Neuronal stem cell (in vitro differentiated cells): ENCODE measurements around the gene CCDC9B.

Source experiments
- DNase-seq: peaks from one replicate; pipeline ENCODE4 v3.0.0-alpha.2; 2013; ENCODE audit warnings: low spot score
- H2AFZ ChIP-seq: one replicate; pipeline ENCODE4 v1.6.1; 2013; ENCODE audit warnings: mild to moderate bottlenecking, low read length, inconsistent platforms
- H2AK5ac ChIP-seq: 2 replicates; pipeline ENCODE4 v1.6.1; 2013; ENCODE audit warnings: low read depth, mild to moderate bottlenecking, inconsistent platforms, low read length, moderate library complexity, mixed read lengths
- H2BK120ac ChIP-seq: 2 replicates; pipeline ENCODE4 v1.6.1; 2013; ENCODE audit warnings: low read depth, mild to moderate bottlenecking, inconsistent platforms, low read length, moderate library complexity, mixed read lengths
- H2BK12ac ChIP-seq: one replicate; pipeline ENCODE4 v1.6.1; 2013; ENCODE audit warnings: low read length, inconsistent platforms
- H2BK15ac ChIP-seq: 2 replicates; pipeline ENCODE4 v1.6.1; 2013; ENCODE audit warnings: mild to moderate bottlenecking, low read length, inconsistent platforms, mixed read lengths
- H2BK5ac ChIP-seq: one replicate; pipeline ENCODE4 v1.6.1; 2013; ENCODE audit warnings: inconsistent platforms, mild to moderate bottlenecking, low read length, moderate library complexity
- H3K14ac ChIP-seq: one replicate; pipeline ENCODE4 v1.6.1; 2013; ENCODE audit warnings: low read length, inconsistent platforms
- H3K18ac ChIP-seq: 2 replicates; pipeline ENCODE4 v1.6.1; 2013; ENCODE audit warnings: low read length, inconsistent platforms
- H3K23ac ChIP-seq: 2 replicates; pipeline ENCODE4 v1.6.1; 2013; ENCODE audit warnings: low read depth, mild to moderate bottlenecking, mixed read lengths, low read length, inconsistent platforms; ENCODE audit not compliant: poor library complexity
- H3K27ac ChIP-seq: replicated peaks from 3 replicates; pipeline ENCODE4 v1.5.1; 2013; ENCODE audit warnings: low read length, inconsistent platforms
- H3K27me3 ChIP-seq, 3 experiments: 2 replicates each; pipeline ENCODE4 v1.6.1; 2013; ENCODE audit warnings: low read length in 3 of 3, mild to moderate bottlenecking in 2 of 3, inconsistent platforms in 1 of 3, low read depth in 1 of 3, mixed read lengths in 1 of 3, moderate library complexity in 1 of 3; ENCODE audit not compliant: control insufficient read depth in 3 of 3, insufficient read depth in 3 of 3
- H3K36me3 ChIP-seq, 2 donors: replicated peaks in 1 of 2; 2 replicates each; pipeline ENCODE4 v1.6.1; 2013; ENCODE audit warnings: low read length in 2 of 2; ENCODE audit not compliant: control insufficient read depth in 2 of 2, insufficient read depth in 2 of 2
- H3K4ac ChIP-seq: 2 replicates; pipeline ENCODE4 v1.6.1; 2013; ENCODE audit warnings: inconsistent platforms, mild to moderate bottlenecking, low read length, moderate library complexity
- H3K4me1 ChIP-seq, 2 donors: 1 replicate in 1 of 2; 2 replicates in 1 of 2; pipeline ENCODE4 v1.6.1; 2013; ENCODE audit warnings: low read length in 2 of 2, low read depth in 1 of 2; ENCODE audit not compliant: control insufficient read depth in 2 of 2, insufficient read depth in 1 of 2
- H3K4me2 ChIP-seq: one replicate; pipeline ENCODE4 v1.6.1; 2013; ENCODE audit warnings: mild to moderate bottlenecking, low read length, inconsistent platforms; ENCODE audit not compliant: insufficient read depth, poor library complexity, severe bottlenecking
- H3K4me3 ChIP-seq, 2 donors: 2 replicates each; pipeline ENCODE4 v1.5.1; 2013; ENCODE audit warnings: low read length in 2 of 2, mild to moderate bottlenecking in 2 of 2, inconsistent platforms in 1 of 2, moderate library complexity in 1 of 2
- H3K79me1 ChIP-seq: one replicate; pipeline ENCODE4 v1.6.1; 2013; ENCODE audit warnings: low read depth, mild to moderate bottlenecking, inconsistent platforms, low read length, moderate library complexity
- H3K9ac ChIP-seq: one replicate; pipeline ENCODE4 v1.6.1; 2013; ENCODE audit warnings: mild to moderate bottlenecking, low read depth, low read length, inconsistent platforms; ENCODE audit not compliant: poor library complexity
- H3K9me3 ChIP-seq, 2 donors: replicated peaks in 1 of 2; 2 replicates each; pipeline versions ENCODE3 to v1.6.1; 2013; ENCODE audit warnings: low read length in 2 of 2, mild to moderate bottlenecking in 2 of 2, inconsistent platforms in 1 of 2, low read depth in 1 of 2, mixed read lengths in 1 of 2, moderate library complexity in 1 of 2; ENCODE audit not compliant: control insufficient read depth in 2 of 2, insufficient read depth in 1 of 2
- H4K8ac ChIP-seq: one replicate; pipeline ENCODE4 v1.6.1; 2013; ENCODE audit warnings: low read depth, mild to moderate bottlenecking, inconsistent platforms, low read length, moderate library complexity
- H4K91ac ChIP-seq: one replicate; pipeline ENCODE4 v1.6.1; 2013; ENCODE audit warnings: low read length, low read depth, mild to moderate bottlenecking, inconsistent platforms; ENCODE audit not compliant: poor library complexity
- WGBS, 2 donors: extraction: QIAGEN DNeasy Blood & Tissue Kit; methylation state at CpG; one replicate each; pipeline ENCODE4 v1.1.7; 2013; ENCODE audit warnings: missing lambda C conversion rate in 2 of 2, mixed read lengths in 1 of 2; ENCODE audit not compliant: insufficient read length in 2 of 2, insufficient replicate concordance in 1 of 2; ENCODE audit errors: extremely low coverage in 2 of 2; 5-methylcytosine and 5-hydroxymethylcytosine counted together

Gene CCDC9B

GRCh38 chr15:40328176-40328575, 12.6 kb downstream of the CCDC9B start:
- H3K79me1 ChIP-seq: no peaks in the 10 kb centered on the region
- peaks cover 0 to 6% of the 10 kb centered on the region in 2 donors for H3K36me3 ChIP-seq
- H3K4ac ChIP-seq: no peak overlapping the region
- no peak for DNase-seq
- H3K4me2 ChIP-seq: no peak overlapping the region
- no peak overlapping the region for H4K91ac ChIP-seq
- H2AK5ac ChIP-seq: no peak overlapping the region
- no peak overlapping the region for H2AFZ ChIP-seq
- no peak overlapping the region for H2BK12ac ChIP-seq
- no peak overlapping the region for H3K14ac ChIP-seq
- WGBS, 2 donors: no CpG with 5 or more reads among the region's 3 CpGs
- no peak overlapping the region for H3K23ac ChIP-seq
- peaks cover 33 to 54% of the 10 kb centered on the region in 2 donors for H3K4me1 ChIP-seq
- peaks cover 0 to 8% (median 0%) of the 10 kb centered on the region in 3 experiments for H3K27me3 ChIP-seq
- H2BK120ac ChIP-seq: no peak overlapping the region
- no peak overlapping the region for H3K9ac ChIP-seq
- H3K18ac ChIP-seq: no peak overlapping the region
- no peak overlapping the region for H2BK5ac ChIP-seq
- no peak overlapping the region for H4K8ac ChIP-seq
- no peak overlapping the region for H3K4me3 ChIP-seq
- no peak overlapping the region for H3K27ac ChIP-seq
- H3K9me3 ChIP-seq: peaks cover 0 to 5% of the 10 kb centered on the region in 2 donors
- no peak overlapping the region for H2BK15ac ChIP-seq

GRCh38 chr15:40327457-40327856, 13.3 kb downstream of the CCDC9B start:
- WGBS, 2 donors: no CpG with 5 or more reads among the region's 6 CpGs
- Histone ChIP-seq H3K27me3 (peaks cover 0 to 14% (median 4%) of the 10 kb centered on the region in 3 experiments), H3K9ac (no peak overlapping the region), H3K4ac (no peak overlapping the region), H3K18ac (no peak overlapping the region), H3K36me3 (peaks cover 0 to 6% of the 10 kb centered on the region in 2 donors), H2BK120ac (no peak overlapping the region), H2BK5ac (no peak overlapping the region), H3K14ac (no peak overlapping the region), H3K79me1 (no peaks in the 10 kb centered on the region), H3K4me2 (no peak overlapping the region), H2AFZ (peak overlapping the region; percentile 31), H3K4me3 (no peak overlapping the region), H3K4me1 (peaks cover 39 to 60% of the 10 kb centered on the region in 2 donors), H3K23ac (no peak overlapping the region), H2AK5ac (no peak overlapping the region), H4K8ac (no peak overlapping the region), H3K27ac (no peak overlapping the region), H4K91ac (no peak overlapping the region), H2BK15ac (no peak overlapping the region), H3K9me3 (peaks cover 0 to 5% of the 10 kb centered on the region in 2 donors), H2BK12ac (no peak overlapping the region)
- no peak for DNase-seq

- Histone ChIP-seq H2AFZ (no peak overlapping the region), H2BK15ac (no peak overlapping the region), H3K9ac (no peak overlapping the region), H2BK12ac (no peak overlapping the region), H4K91ac (no peak overlapping the region), H3K9me3 (peaks cover 0 to 5% of the 10 kb centered on the region in 2 donors), H3K18ac (no peak overlapping the region), H2BK5ac (no peak overlapping the region), H3K4me2 (no peak overlapping the region), H3K23ac (no peak overlapping the region), H3K14ac (no peak overlapping the region), H2BK120ac (no peak overlapping the region), H3K36me3 (peaks cover 0 to 6% of the 10 kb centered on the region in 2 donors), H3K27me3 (peaks cover 4 to 22% (median 4%) of the 10 kb centered on the region in 3 experiments), H3K4ac (no peak overlapping the region), H3K79me1 (no peaks in the 10 kb centered on the region), H4K8ac (no peak overlapping the region), H3K4me1 (peaks cover 37 to 68% of the 10 kb centered on the region in 2 donors), H2AK5ac (no peak overlapping the region), H3K4me3 (no peak overlapping the region), H3K27ac (no peak overlapping the region)
- DNase-seq: no peak
- WGBS, 2 donors: no CpG with 5 or more reads among the region's 2 CpGs
Measured at GRCh38 chr15:40325700-40326099, 15.0 kb downstream of the CCDC9B start.

GRCh38 chr15:40325188-40325587, 15.6 kb downstream of the CCDC9B start:
- H3K9me3 ChIP-seq: peaks cover 0 to 5% of the 10 kb centered on the region in 2 donors
- H2BK15ac ChIP-seq: no peak overlapping the region
- no CpG with 5 or more reads among the region's 2 CpGs for WGBS, 2 donors
- H2BK120ac ChIP-seq: no peak overlapping the region
- no peaks in the 10 kb centered on the region for H3K79me1 ChIP-seq
- no peak overlapping the region for H3K4ac ChIP-seq
- no peak overlapping the region for H3K23ac ChIP-seq
- H3K9ac ChIP-seq: no peak overlapping the region
- no peak overlapping the region for H3K27ac ChIP-seq
- no peak overlapping the region for H2AK5ac ChIP-seq
- no peak overlapping the region for H3K14ac ChIP-seq
- peak overlapping the region; percentile 93 for H3K4me2 ChIP-seq
- no peak overlapping the region for H4K8ac ChIP-seq
- H2AFZ ChIP-seq: no peak overlapping the region
- no peak overlapping the region for H4K91ac ChIP-seq
- H3K27me3 ChIP-seq: peaks cover 4 to 22% (median 4%) of the 10 kb centered on the region in 3 experiments
- no peak for DNase-seq
- no peak overlapping the region for H3K18ac ChIP-seq
- H2BK5ac ChIP-seq: no peak overlapping the region
- peaks cover 0 to 6% of the 10 kb centered on the region in 2 donors for H3K36me3 ChIP-seq
- H3K4me3 ChIP-seq: peak overlapping the region in 1 of 2 donors; percentile 65
- H2BK12ac ChIP-seq: no peak overlapping the region
- H3K4me1 ChIP-seq: peaks cover 36 to 64% of the 10 kb centered on the region in 2 donors
